Bronchus fibroblast of lung (primary cell): ENCODE results near the gene PCDHA8. TPM values are rescaled to one million over a fixed set of nuclear protein-coding genes. Genes with fewer than 3 reads are reported as not detected.

Source experiments
- total RNA-seq: library from RNA; depleted of rRNA; stranded (reverse); fragments of >200 nt; gene quantifications from 2 replicates; pipeline ENCODE4 v1.2.3, GENCODE V29; 2015

The PCDHA8 gene
- total RNA-seq, 1 donor from 2014 or later = not detected

Other genes starting within 250 kb of the PCDHA8 start
- gene CD14, start 208.0 kb upstream of the PCDHA8 start, total RNA-seq = 0.17 TPM in 1 of 2 replicates, not detected in the other
- 10.6 and 14.6 TPM in 2 replicates for gene TMCO6, start 201.7 kb upstream of the PCDHA8 start, total RNA-seq
- 60.2 and 73.4 TPM in 2 replicates for gene NDUFA2, start 193.6 kb upstream of the PCDHA8 start, total RNA-seq
- 58.7 and 73.3 TPM in 2 replicates for gene IK, start 193.4 kb upstream of the PCDHA8 start, total RNA-seq
- gene WDR55, start 176.3 kb upstream of the PCDHA8 start, total RNA-seq = 15.9 and 17.0 TPM in 2 replicates
- gene DND1, start 167.6 kb upstream of the PCDHA8 start, total RNA-seq = 0.15 and 0.67 TPM in 2 replicates
- gene HARS1, start 149.8 kb upstream of the PCDHA8 start, total RNA-seq = 70.8 and 73.6 TPM in 2 replicates
- gene HARS2, start 149.7 kb upstream of the PCDHA8 start, total RNA-seq = 21.3 and 27.2 TPM in 2 replicates
- 16.5 and 25.6 TPM in 2 replicates for gene ZMAT2, start 140.7 kb upstream of the PCDHA8 start, total RNA-seq
- not detected in 2 replicates for gene PCDHA1, start 55.0 kb upstream of the PCDHA8 start, total RNA-seq
- gene PCDHA2, start 46.3 kb upstream of the PCDHA8 start, total RNA-seq = not detected in 2 replicates
- gene PCDHA3, start 40.1 kb upstream of the PCDHA8 start, total RNA-seq = under 0.01 TPM in 1 of 2 replicates, not detected in the other
- gene PCDHA4, start 34.1 kb upstream of the PCDHA8 start, total RNA-seq = under 0.01 TPM in 2 replicates
- gene PCDHA5, start 19.6 kb upstream of the PCDHA8 start, total RNA-seq = not detected in 2 replicates
- 0.15 TPM in 1 of 2 replicates, not detected in the other for gene PCDHA6, start 13.2 kb upstream of the PCDHA8 start, total RNA-seq
- 0.15 TPM in 1 of 2 replicates, not detected in the other for gene PCDHA7, start 6.9 kb upstream of the PCDHA8 start, total RNA-seq
- not detected in 2 replicates for gene PCDHA9, start 7.2 kb downstream of the PCDHA8 start, total RNA-seq
- gene PCDHA10, start 14.7 kb downstream of the PCDHA8 start, total RNA-seq = not detected in 2 replicates
- gene PCDHA11, start 27.8 kb downstream of the PCDHA8 start, total RNA-seq = not detected in 2 replicates
- not detected in 2 replicates for gene PCDHA12, start 34.1 kb downstream of the PCDHA8 start, total RNA-seq
- not detected in 2 replicates for gene PCDHA13, start 40.9 kb downstream of the PCDHA8 start, total RNA-seq
- gene PCDHAC1, start 85.1 kb downstream of the PCDHA8 start, total RNA-seq = not detected in 2 replicates
- gene PCDHAC2, start 125.3 kb downstream of the PCDHA8 start, total RNA-seq = not detected in 2 replicates
- not detected in 2 replicates for gene PCDHB1, start 210.2 kb downstream of the PCDHA8 start, total RNA-seq